GM21390 (cell line): Measurements from ENCODE around the gene NGB.

Experiments used
- ATAC-seq: cut with Tn5 transposase; IDR thresholded peaks from one replicate; pipeline ENCODE4 v1.9.1; 2021; ENCODE audit not compliant: unreplicated experiment

Gene NGB

DNA sequence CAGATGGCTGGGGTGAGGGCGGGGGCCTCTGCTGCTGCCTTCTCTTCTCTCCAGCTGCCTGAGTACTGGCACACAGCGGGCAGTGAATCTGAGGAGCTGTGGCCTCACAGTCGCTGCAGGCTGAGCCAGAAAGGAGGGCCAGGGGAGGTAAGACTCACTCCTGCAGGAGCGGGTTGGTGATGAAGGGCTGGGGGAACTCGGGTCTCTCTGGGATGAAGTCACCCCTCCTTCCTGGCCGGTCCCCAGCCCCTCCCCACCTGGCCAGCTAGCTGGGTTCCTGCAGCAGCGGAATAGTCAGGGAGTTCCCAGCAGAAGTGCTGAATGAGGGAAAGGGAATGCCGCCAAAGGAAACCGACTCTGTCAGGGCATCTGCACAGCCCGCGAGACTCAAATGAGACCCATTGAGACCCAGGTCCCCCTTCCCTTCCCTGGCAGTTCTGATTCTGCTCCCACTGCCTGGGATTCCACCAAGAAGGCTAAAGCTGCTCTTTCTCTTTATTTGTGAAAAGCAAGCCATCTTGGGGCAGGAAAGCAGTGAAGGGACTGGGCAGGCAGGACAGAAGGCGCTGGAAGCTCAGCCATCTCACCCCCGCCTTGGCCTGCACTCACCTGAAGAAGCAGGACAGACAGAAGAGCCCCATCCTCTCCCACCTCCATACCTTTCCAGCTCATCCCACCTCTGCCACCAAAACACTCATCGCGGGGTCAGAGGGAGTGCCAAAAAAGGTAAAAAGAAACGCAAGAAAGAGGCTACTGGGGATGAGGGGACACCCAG, 5.3 kb downstream of the NGB start:
- no peak for ATAC-seq

DNA sequence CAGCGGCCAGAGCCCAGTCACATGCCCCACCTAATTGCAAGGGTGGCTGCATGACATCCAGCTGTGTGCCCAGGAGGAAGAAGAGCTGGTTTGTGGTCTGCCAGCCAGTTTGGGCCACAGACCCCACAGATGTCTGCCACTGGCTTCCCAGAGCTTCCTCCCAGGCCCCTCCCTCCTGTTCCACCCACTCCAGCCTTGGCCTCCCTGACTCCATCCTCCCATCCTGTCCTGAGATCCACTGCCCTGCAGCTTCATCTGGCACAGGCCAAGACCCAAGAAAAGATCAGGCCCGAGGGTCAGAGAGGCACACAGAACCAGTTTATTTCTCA, 5.9 kb downstream of the NGB start:
- ATAC-seq = no peak

DNA sequence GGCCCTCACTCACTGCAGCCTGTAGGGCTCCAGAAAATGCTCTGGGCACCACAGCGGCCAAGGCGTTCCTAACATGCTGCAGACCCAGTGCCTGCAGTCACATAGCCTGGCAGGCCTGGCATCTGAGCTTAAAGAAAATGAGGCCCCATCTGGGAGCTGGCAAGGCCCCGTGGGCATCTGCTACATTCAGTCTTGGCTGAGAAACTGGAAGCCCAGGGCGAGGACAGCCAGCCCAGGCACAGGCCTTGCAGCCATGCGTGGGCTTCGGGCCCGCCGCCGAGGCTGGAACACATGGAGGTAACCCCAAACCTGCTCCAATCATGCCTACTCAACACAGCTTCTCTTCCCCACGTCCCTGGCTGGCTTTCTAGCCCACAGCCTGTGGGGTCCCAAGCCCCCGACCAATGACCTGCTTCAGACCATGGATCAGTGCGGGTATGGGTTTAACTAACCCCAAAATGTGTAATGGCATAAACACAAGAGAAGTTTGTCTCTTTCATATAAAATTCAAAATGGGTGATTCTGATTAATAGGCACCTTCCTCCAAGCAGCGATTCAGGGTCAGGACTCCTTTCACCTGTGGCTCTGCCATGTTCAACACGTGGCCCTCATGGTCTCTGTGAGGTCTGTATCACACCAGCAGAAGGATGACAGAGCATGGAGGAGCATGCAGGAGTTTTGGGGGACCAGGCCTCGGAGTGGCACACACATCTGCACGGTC, 6.4 kb downstream of the NGB start:
- ATAC-seq = no peak

DNA sequence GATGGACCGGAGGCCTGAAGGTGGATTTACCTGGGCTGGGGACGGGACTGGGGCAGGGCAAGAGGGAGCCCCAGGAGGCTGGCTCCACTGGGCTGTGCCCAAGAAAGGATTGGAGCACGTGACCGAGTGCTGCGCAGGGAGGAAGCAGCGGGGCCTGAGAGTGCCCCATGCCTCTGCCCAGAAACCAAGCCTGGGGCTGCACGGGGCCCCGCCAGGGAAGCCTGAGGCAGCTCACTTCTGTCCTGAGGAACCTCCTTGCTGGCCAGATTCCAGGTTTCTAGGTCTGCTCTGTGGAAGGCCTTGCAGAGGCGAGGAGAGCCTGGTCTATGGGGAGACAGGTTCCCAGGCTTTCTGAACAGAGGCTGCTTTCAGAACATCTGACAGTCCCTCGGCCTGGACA, 10.4 kb downstream of the NGB start:
- no peak for ATAC-seq

DNA sequence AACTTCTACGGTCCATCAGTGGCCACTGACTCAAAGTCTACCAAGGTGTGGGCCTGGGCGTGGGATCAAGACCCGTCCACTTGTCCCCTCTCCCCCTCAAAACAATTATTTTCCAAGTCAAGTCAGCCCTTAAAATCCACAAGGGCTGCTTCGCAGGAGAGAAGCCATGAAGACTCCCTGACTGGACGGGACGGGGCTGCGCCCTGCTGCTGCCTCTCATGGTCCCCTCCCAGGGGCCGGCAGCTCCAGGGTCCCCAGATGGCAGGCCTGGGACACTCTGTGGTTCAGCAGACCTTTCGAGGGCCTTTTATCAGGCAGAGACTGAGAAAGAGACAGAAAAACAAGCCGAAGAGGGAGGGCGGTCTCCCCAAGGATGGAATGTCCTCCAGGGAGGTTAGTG, 10.8 kb downstream of the NGB start:
- no peak for ATAC-seq

DNA sequence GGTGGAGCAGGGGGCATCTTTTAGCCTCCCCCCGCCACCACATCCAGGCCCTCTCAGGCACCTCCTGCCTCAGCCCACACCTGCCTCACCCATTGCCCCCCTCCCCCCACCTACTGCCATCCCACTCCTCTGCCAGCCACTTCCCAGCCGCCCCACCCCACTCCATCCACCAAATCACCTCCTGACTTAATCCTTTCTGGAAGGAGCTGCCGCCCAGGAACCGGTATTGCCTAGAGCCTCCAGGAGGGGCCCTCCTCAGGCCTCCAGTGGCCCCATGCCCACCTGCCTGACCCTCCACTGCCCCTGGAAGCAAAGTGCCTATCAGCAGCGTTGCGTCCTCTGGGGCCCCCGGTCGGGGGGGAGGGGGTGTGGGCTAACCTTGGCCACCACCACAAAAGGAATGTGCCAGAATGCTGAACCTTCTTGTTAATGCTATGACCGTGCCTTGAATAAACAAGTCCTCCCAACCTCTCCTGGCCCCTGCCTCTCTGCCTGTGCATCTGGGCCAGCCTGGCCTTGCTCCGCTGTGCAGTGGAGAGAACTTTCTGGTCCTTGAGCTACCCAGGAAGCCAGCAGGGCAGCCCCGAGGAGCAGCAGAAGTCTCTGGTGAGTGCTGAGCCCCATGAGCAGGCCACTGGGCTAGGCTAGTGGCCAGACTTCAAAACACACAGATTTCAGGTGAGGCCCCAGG, 11.8 kb downstream of the NGB start:
- no peak for ATAC-seq

DNA sequence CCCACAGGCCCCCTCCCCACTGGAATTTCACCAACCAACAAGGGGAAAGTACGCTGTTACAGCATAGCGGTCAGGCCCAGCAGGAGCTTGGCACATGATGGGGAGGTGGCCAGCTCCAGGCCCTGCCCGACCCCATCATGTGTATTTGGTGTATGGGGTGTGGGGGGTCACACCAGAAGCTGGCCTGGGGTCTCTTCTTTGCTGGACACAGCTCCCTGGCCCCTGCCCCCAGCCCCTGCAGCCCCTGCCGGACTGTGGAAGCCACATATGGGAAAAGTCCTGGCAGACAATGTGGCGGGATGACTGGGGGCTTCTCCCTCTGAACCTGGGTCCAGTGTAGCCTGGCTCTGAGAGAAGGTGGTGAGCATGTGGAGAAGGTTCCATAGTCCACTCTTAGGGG, 12.4 kb downstream of the NGB start:
- ATAC-seq = no peak

DNA sequence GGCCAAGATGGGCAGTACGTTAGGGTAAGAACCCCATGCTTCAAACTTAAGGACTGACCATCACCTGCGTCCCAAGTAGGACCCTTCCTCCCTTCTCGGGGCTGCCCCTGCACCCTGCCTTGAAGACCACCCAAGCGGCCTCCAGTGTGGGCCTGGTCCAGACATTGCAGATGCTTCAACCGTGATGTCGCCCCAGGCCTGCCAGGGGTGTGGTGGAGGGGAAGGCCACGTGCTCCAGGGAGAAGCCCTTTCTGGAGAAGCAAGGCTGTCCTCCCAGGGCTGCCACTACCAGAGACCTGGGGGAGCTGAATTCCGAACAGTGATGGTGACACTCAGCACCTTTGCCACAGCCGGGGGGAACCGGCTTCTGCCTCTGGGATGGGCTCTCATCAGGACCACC, 13.3 kb downstream of the NGB start:
- no peak for ATAC-seq

DNA sequence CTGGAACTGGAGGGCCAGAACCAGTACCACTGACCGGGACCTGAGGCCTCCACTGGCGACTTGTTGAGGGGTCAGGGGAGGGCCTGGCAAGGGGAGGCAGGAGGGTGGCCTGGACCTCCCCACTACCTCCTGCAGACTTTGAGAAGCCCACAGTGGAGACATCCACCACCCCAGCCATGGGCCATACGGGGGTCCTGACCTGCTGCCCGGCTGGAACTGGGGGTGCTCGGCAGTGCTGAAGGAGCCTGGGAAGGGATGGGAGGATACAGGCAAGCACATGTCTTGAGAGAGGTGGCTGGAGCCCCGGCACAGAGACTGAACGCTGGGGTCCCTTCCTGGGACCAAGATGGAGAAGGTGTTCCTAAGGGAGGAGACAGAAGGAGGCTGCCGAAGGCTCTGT, 14.3 kb downstream of the NGB start:
- ATAC-seq = no peak

DNA sequence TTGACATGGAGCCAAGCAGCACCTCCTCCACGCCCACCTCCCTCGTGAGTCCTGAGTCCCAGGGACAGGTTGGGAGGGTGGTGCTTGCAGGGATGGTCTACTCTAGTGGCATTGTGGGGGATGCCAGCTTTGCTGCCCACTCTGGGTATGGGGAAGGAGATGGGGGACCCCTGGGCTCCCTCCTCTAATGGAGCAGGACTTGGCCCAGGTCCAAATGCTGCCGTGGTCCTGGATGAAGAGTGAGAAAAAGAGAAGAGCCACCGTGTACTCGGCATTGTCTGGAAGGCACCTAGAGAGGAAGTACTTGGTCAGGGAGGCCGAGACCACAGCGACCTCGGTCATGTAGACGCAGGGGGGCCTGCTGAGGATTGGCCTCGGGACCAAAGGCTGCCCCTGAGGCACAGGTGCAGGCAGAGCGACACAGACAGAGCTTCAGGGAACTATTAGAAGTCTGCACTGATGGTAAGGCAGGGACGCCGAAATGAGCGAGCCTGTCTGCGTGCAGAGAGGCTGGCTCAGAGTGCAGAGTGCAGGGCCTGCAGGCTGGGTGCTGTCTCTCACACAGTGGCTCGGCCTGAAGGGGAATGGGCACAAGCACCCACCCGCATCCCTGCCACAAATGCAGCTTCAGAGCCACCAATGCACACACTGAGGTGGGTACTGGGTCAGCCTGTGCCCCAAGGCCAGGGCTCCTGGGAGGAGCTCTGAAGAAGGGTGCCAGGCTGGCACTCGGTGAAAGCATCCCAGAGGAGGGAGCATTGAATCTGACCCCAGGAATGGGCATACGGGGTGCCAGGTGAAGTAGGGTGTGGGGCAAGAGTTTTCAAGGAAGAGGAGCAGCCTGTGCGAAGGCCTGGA, 17.4 kb downstream of the NGB start:
- no peak for ATAC-seq

DNA sequence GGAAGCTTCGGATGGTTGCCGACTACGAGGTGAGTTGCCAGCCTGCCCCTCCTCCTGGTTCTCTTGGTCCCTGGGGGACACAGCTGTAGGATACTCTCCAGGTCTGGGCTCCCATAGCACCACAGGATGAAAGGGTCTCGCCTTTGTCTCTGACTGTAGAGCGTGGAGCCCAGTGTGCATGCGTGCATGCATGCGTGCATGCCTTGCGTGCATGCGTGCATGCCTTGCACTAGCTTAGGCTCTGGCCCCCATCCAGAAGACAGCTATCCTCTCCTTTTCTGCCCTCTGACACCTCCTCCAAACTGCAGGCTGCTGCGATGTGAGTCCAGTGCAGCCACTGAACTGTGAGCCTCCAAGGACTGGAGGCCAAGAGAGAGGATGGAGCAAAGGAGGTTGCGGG, 19.1 kb downstream of the NGB start:
- no peak for ATAC-seq

DNA sequence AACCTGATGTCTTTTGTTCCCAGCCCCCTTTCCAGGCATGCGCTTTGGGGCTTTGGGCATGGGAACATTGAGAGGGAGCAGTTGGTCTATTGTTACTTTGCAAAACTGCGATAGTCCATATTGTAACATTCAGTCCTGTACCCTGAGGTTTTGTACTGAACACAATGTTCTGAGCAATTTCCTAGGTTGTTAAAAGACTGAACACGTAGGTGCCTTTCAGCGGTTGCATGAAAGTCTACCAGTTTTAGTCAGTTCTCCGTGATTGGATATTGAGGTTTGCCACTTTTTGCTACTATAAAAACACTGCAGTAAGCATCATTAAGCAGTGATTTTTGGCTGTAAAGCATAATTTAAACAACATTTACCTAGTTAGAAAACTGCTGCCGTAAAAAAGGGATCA, 20.1 kb downstream of the NGB start:
- no peak for ATAC-seq

DNA sequence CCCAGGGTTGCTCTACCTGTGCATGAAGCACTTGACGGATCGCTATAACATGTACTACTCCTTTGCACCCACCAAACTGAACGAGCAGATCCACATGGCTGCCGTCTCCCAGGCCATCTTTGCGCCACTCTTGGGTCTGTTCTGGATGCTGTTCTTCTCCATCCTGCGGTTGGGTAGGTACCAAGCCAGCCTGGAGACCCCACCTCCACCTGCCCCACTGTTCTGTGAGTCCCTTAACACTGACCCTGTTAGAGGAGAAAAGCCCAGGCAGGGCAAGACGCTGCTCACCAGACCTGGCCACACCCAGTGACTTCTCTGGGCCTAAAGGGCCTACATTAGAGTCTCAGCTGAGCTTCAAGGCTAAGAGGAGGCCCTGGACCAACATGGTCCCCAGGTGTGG, 21.7 kb downstream of the NGB start:
- no peak for ATAC-seq

DNA sequence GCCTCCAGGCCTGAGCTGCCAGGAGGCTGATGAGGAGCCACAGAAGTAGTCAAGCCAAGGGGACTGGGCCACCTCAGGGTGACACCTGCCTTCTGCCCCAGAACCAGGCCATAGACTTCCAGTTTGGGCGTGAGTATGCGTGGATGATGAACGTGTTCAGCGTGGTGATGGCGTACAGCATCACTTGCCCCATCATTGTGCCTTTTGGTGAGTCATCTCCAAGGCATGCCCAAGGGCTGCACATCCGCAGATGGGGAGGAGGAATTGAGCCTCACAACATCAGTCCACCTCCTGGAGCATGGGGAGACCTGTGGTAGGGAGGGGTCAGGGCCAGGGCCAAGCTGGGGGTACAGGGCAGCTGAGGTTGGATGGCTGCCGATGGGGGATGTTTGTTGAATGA, 22.3 kb downstream of the NGB start:
- no peak for ATAC-seq

DNA sequence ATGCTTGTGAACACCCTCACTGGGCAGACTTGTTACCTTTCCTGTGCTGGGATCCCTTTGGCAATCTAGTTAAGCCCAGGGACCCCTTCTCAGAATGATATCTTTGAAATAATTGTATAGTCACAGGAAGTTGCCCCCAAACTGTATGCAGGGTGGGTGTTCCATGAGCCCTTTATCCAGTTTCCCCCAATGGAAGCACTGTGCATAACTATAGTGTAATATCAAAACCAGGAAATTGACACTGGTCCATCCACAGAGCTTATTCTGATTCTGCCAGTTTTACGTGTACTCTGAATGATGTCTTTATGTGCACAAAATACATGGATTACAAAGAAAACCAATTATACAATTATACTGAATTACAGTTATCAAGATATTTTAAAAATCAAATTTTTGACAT, 24.2 kb downstream of the NGB start:
- ATAC-seq = no peak

DNA sequence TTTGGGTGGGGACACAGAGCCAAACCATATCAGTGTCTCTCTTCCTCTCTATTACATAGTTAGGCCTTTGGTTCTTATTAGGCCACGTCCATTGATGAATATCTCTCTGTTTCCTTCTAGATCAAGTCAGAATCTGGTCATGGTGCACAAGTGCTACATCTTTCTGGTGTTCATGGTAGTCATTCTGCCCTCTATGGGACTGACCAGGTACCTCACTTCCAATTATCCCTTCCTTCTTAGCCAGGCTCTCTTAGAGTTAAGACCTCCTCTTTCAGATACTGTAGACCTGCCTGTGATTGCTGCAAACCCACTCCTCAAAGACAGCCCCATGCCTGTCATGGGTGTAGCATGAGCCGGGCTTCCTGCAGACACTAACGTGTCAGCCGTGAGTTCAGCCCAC, 25.2 kb downstream of the NGB start:
- no peak for ATAC-seq

DNA sequence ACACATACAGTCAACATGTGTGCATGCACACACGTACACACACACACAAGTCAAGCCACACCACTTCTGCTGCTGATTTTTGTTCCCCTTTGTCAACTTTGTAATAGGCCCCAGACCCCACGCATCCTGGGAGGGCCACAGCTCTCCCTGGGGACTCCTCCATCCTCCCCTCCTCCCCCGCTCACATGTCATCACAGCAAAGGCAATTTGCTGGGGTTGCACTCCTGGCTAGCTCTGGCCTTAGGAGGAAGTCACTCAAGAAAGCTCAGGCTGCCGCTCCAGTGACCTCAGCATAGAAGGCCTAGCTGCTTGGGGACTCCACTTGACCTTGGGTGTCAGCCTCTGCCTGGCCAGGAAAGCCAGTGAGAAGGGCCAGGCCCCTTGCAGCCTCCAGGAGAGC, 27.2 kb downstream of the NGB start:
- ATAC-seq = no peak

DNA sequence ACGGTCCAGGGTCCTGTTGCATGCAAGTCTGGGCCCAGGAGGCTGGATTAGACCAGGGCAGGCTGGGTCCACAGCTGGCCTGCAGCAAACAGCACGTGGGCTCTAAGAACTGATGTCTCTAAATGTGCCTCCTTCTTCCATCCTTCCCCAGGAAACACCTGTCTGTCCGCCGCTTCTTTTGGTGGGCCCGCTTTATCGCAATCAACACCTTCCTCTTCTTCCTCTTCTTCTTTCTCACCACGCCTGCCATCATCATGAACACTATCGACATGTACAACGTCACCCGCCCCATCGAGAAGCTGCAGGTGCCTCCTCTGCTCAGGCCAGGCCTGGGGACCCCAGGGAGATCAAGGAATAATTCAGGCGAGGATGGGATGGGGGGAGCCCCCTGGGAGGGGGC, 28.3 kb downstream of the NGB start:
- no peak for ATAC-seq

DNA sequence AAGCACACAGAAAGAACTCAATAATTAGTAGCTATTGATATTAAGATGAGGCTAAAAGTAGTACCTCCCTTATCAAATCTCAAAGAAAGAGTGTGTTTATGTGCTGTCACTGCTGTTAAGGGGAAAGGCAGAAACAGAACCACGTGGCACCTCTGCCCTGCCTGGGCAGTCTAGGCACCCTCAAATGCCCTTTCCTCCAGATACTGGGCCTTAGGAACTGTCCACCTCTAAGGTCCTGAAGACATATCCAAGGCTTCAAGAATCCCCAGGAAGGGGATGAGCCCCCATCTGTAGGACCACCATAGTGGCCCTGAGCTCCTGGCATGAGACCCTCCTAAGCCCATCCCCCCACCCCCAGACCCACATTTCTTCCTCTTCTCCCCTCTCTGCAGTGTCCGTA, 29.1 kb downstream of the NGB start:
- ATAC-seq = no peak

DNA sequence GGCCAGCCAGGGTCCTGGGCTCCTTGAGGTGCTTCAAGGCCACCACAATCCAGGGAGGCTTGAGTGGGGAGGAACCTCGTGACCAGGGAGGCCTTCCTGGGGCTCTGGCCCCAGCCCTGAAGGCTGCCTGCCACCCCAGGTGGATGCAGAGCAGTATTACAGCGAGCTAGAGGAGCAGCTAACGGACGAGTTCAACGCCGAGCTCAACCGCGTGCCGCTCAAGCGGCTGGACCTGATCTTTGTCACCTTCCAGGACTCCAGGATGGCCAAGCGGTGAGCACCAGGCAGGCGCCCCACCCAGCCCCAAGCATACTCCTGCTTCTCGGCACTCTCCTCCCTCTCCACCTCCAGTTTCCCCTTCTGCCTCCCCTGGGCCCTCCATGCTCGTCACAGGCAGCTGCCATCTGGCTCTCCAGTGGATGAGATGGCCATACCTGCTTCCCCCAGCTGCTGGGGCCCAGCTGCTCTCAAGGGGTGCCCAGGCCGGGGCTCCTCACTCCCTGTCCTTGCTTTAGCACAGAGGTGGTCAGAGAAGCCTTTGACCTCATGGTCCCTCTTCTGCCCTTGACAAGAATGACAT, 30.6 kb downstream of the NGB start:
- ATAC-seq = no peak

DNA sequence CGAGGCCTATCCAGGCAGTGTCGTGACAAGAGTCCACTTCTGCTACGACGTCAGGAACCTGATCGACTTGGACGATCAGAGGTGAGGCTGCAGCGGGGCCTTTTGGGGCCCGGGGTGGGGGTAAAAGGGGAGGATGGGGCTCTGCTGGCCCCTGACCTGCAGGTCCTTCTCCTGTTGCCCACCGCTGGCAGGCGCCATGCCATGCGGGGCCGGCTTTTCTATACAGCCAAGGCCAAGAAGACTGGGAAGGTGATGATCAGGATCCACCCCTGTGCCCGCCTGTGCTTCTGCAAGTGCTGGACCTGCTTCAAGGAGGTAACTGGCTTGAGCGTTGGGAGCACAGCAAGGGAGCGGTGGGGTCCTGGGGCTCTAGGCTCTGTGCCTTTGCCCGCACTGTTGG, 31.6 kb downstream of the NGB start:
- ATAC-seq = no peak
